Measurements from ENCODE around the gene ABCA9. TPM values are rescaled to one million over a fixed set of nuclear protein-coding genes. Genes with fewer than 3 reads are reported as not detected.

The ABCA9 gene
- total and polyA plus RNA-seq, 9 of the 15 experiments (the other 6 are each of a cell fraction or from before 2014, with no cell fraction given), result 0.04 TPM; not detected in 8

- no peak for TF ChIP-seq ZNF518B (CRISPR knock-in tag; IDR thresholded peaks at IDR 0.05)
These were observed 42.6 kb downstream of the ABCA9 start (continued) for GRCh38 chr17:69018022-69018615.

- no peaks in the 10 kb centered on the region for H3K36me3 ChIP-seq (ENCODE audit: control insufficient read depth, insufficient read depth, low read length)
- no peak overlapping the region for H2AFZ ChIP-seq (ENCODE audit: low read depth, low read length)
- H3K27me3 ChIP-seq (ENCODE audit: control insufficient read depth in 2 of 2, insufficient read depth in 2 of 2, low read length in 2 of 2), result no peaks in the 10 kb centered on the region
- no peak overlapping the region for H3K9ac ChIP-seq (ENCODE audit: insufficient read depth in 1 of 2, low read depth in 2 of 2, low read length in 2 of 2)
- H3K27ac ChIP-seq (ENCODE audit: extremely low read depth, low read depth, low read length), result no peak overlapping the region
- H3K9me1 ChIP-seq (ENCODE audit: control insufficient read depth, insufficient read depth, low read length), result no peaks in the 10 kb centered on the region
- in situ Hi-C loops (cut with MboI) (no loop called here), intact Hi-C loops (cut with micrococcal nuclease) (no loop called here)
- ChIA-PET POLR2A (interaction anchor here (0.7 to 1.3 kb wide), 2 partner anchors 13 to 26 kb away, joined by 3 to 4 read pairs; no protein-coding TSS in a partner anchor), CTCF (ENCODE audit: low intra/inter-chr PET ratio) (no interaction called here)
- FAIRE-seq (no peak), ATAC-seq (no peak), DNase-seq (ENCODE audit: extremely low read depth in 1 of 4, low spot score in 3 of 4) (no peak)
- no TSS peak for BruUV-seq (replicated peaks)
- H4K20me1 ChIP-seq (replicated peaks; ENCODE audit: control insufficient read depth, insufficient read depth, low read length), result no peaks in the 10 kb centered on the region
- no peaks in the 10 kb centered on the region for H3K79me2 ChIP-seq (ENCODE audit: control insufficient read depth, insufficient read depth, low read length)
- no peak overlapping the region for H3K4me2 ChIP-seq (ENCODE audit: insufficient read depth, low read length)
- H3K4me3 ChIP-seq, result no peak overlapping the region
- H3K9me3 ChIP-seq (replicated peaks; ENCODE audit: control insufficient read depth, insufficient read depth, low read depth, low read length), result no peaks in the 10 kb centered on the region
- WGBS (ENCODE audit: insufficient coverage, low coverage, missing lambda C conversion rate), result 83% methylated on average over 2 of the region's 2 CpGs
- no peak for TF ChIP-seq CBX1 (IDR thresholded peaks at IDR 0.05; ENCODE audit: low read depth)
- peaks cover 3 to 10% of the 10 kb centered on the region in 2 experiments; a peak in 3 of 5 replicates for H3K4me1 ChIP-seq (replicated peaks in 1 of 2; ENCODE audit: control insufficient read depth in 2 of 2, insufficient read depth in 2 of 2, low read length in 2 of 2)
These were observed 45.1 kb downstream of the ABCA9 start for GRCh38 chr17:69015631-69016030.
